Measurements from ENCODE around the gene NDFIP2.

NDFIP2 gene

DNA sequence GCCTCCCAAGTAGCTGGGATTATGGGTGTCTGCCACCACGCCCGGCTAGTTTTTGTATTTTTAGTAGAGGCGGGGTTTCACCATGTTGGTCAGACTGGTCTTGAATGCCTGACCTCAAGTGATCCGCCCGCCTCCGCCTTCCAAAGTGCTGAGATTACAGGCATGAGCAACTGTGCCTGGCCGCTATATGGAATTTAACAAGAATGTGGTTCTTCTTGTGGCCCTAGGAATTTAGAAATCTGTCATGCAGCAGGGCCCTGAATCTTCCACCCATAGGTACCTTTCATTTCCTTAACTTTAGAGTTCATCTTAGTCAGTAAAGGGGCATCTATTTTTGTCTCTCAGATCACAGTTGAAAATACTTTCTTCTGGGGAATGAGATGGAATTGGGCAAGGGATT, 25.6 kb upstream of the NDFIP2 start:
- Histone ChIP-seq H3K4me1 (ENCODE audit: low read depth, poor library complexity, severe bottlenecking) (no peaks in the 10 kb centered on the region), H3K4me3 (IDR thresholded peaks at IDR 0.05; ENCODE audit: insufficient read depth, low read depth, low read length) (no peak overlapping the region), H3K4me2 (no peak overlapping the region), H4K20me1 (ENCODE audit: insufficient read depth) (no peaks in the 10 kb centered on the region), H2AFZ (ENCODE audit: low read depth) (no peak overlapping the region), H3K36me3 (ENCODE audit: insufficient read depth) (no peaks in the 10 kb centered on the region), H3K27ac (no peak overlapping the region), H3K27me3 (ENCODE audit: insufficient read depth, low read depth) (no peaks in the 10 kb centered on the region), H3K79me2 (ENCODE audit: insufficient read depth, low read depth) (no peaks in the 10 kb centered on the region), H3K9ac (no peak overlapping the region)
- TF ChIP-seq CTCF (conservative IDR thresholded peaks at IDR 0.05; ENCODE audit: low read depth, low read length), result no peak

GRCh38 chr13:79456051-79456450, 24.9 kb upstream of the NDFIP2 start:
- no peaks in the 10 kb centered on the region for H4K20me1 ChIP-seq (ENCODE audit: insufficient read depth)
- TF ChIP-seq CTCF (conservative IDR thresholded peaks at IDR 0.05; ENCODE audit: low read depth, low read length), result no peak
- H3K4me3 ChIP-seq (IDR thresholded peaks at IDR 0.05; ENCODE audit: insufficient read depth, low read depth, low read length), result no peak overlapping the region
- no peak overlapping the region for H3K4me2 ChIP-seq
- H3K27me3 ChIP-seq (ENCODE audit: insufficient read depth, low read depth), result no peaks in the 10 kb centered on the region
- H3K4me1 ChIP-seq (ENCODE audit: low read depth, poor library complexity, severe bottlenecking), result no peaks in the 10 kb centered on the region
- no peak overlapping the region for H3K27ac ChIP-seq
- no peaks in the 10 kb centered on the region for H3K79me2 ChIP-seq (ENCODE audit: insufficient read depth, low read depth)
- H3K36me3 ChIP-seq (ENCODE audit: insufficient read depth), result no peaks in the 10 kb centered on the region
- H2AFZ ChIP-seq (ENCODE audit: low read depth), result no peak overlapping the region
- no peak overlapping the region for H3K9ac ChIP-seq

GRCh38 chr13:79456656-79457365, 24.1 kb upstream of the NDFIP2 start:
- no peaks in the 10 kb centered on the region for H3K36me3 ChIP-seq (ENCODE audit: insufficient read depth)
- no peak overlapping the region for H3K27ac ChIP-seq
- no peaks in the 10 kb centered on the region for H3K79me2 ChIP-seq (ENCODE audit: insufficient read depth, low read depth)
- no peak overlapping the region for H3K9ac ChIP-seq
- H3K4me1 ChIP-seq (ENCODE audit: low read depth, poor library complexity, severe bottlenecking), result no peaks in the 10 kb centered on the region
- no peaks in the 10 kb centered on the region for H3K27me3 ChIP-seq (ENCODE audit: insufficient read depth, low read depth)
- no peaks in the 10 kb centered on the region for H4K20me1 ChIP-seq (ENCODE audit: insufficient read depth)
- no peak overlapping the region for H3K4me3 ChIP-seq (IDR thresholded peaks at IDR 0.05; ENCODE audit: insufficient read depth, low read depth, low read length)
- no peak overlapping the region for H2AFZ ChIP-seq (ENCODE audit: low read depth)
- no peak for TF ChIP-seq CTCF (conservative IDR thresholded peaks at IDR 0.05; ENCODE audit: low read depth, low read length)
- no peak overlapping the region for H3K4me2 ChIP-seq

- Histone ChIP-seq H3K4me1 (ENCODE audit: low read depth, poor library complexity, severe bottlenecking) (no peaks in the 10 kb centered on the region), H3K9ac (no peak overlapping the region)
- no peak for TF ChIP-seq CTCF (conservative IDR thresholded peaks at IDR 0.05; ENCODE audit: low read depth, low read length)
These were observed 23.6 kb upstream of the NDFIP2 start for GRCh38 chr13:79457390-79457789.

More at GRCh38 chr13:79457390-79457789, 23.6 kb upstream of the NDFIP2 start:
- H4K20me1 ChIP-seq (ENCODE audit: insufficient read depth), result no peaks in the 10 kb centered on the region
- H3K27ac ChIP-seq, result no peak overlapping the region
- H3K27me3 ChIP-seq (ENCODE audit: insufficient read depth, low read depth), result no peaks in the 10 kb centered on the region
- no peak overlapping the region for H3K4me3 ChIP-seq (IDR thresholded peaks at IDR 0.05; ENCODE audit: insufficient read depth, low read depth, low read length)
- H2AFZ ChIP-seq (ENCODE audit: low read depth), result no peak overlapping the region
- H3K79me2 ChIP-seq (ENCODE audit: insufficient read depth, low read depth), result no peaks in the 10 kb centered on the region
- no peak overlapping the region for H3K4me2 ChIP-seq
- H3K36me3 ChIP-seq (ENCODE audit: insufficient read depth), result no peaks in the 10 kb centered on the region

All from KMS-11 (cell line).